ENCODE data around the gene AP4B1.

DNA sequence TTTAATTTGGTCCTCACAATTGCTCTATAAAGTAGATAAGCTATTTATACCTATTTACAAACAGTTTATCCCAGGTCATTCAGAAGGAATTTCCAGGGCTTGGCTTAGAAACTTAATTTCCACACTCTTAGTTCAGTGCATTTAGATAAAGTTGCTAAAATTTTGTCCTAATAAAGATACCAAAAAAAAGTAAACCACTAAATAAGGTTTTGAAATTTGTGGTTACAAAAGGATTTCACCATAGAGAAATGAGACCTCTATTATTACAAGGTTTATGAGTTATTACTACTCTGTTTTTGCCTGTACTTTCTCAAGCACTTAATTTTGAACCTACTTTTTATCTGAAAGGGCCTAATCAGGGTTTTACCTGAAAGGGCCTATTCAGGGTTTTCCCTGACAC, 55.5 kb downstream of the AP4B1 start:
- TF ChIP-seq CTCF (IDR thresholded peaks at IDR 0.05; ENCODE audit: low read depth, low read length), result no peak
- TF ChIP-seq EZH2phosphoT487 (IDR thresholded peaks at IDR 0.05; ENCODE audit: low read depth), result no peak

All from OCI-LY3 (cell line).